Measurements from ENCODE around the gene KANSL1L.

KANSL1L gene

GRCh38 chr2:210086292-210086691 is 84.9 kb downstream of the KANSL1L start:
- DNase-seq (ENCODE audit: low spot score) = peak; percentile 4

GRCh38 chr2:210072922-210073509 is 98.2 kb downstream of the KANSL1L start:
- DNase-seq (ENCODE audit: low spot score) = peak; percentile 16

- no peak for DNase-seq (ENCODE audit: low spot score)
These were observed 98.7 kb downstream of the KANSL1L start for GRCh38 chr2:210072493-210072892.

GRCh38 chr2:210063306-210063705 is 107.9 kb downstream of the KANSL1L start:
- DNase-seq (ENCODE audit: low spot score) = no peak

- no peak for DNase-seq (ENCODE audit: low spot score)
These were observed 115.4 kb downstream of the KANSL1L start for GRCh38 chr2:210055825-210056224.

GRCh38 chr2:210054696-210055095 is 116.5 kb downstream of the KANSL1L start:
- DNase-seq (ENCODE audit: low spot score) = no peak

GRCh38 chr2:210050885-210051284 is 120.3 kb downstream of the KANSL1L start:
- DNase-seq (ENCODE audit: low spot score) = no peak

GRCh38 chr2:210049831-210050230 is 121.4 kb downstream of the KANSL1L start:
- no peak for DNase-seq (ENCODE audit: low spot score)

GRCh38 chr2:210046851-210047500 is 124.2 kb downstream of the KANSL1L start:
- no peak for DNase-seq (ENCODE audit: low spot score)

GRCh38 chr2:210038078-210038477 is 133.1 kb downstream of the KANSL1L start:
- no peak for DNase-seq (ENCODE audit: low spot score)

- no peak for DNase-seq (ENCODE audit: low spot score)
These were observed 135.5 kb downstream of the KANSL1L start for GRCh38 chr2:210035679-210036078.

GRCh38 chr2:210034087-210034683 is 137.0 kb downstream of the KANSL1L start:
- DNase-seq (ENCODE audit: low spot score) = no peak

GRCh38 chr2:210028178-210028577 is 143.0 kb downstream of the KANSL1L start:
- no peak for DNase-seq (ENCODE audit: low spot score)

- no peak for DNase-seq (ENCODE audit: low spot score)
These were observed 143.6 kb downstream of the KANSL1L start for GRCh38 chr2:210027608-210028007.

- no peak for DNase-seq (ENCODE audit: low spot score)
These were observed 148.4 kb downstream of the KANSL1L start for GRCh38 chr2:210022824-210023223.

GRCh38 chr2:210020138-210020537 is 151.1 kb downstream of the KANSL1L start:
- no peak for DNase-seq (ENCODE audit: low spot score)

GRCh38 chr2:210009896-210010295 is 161.3 kb downstream of the KANSL1L start:
- DNase-seq (ENCODE audit: low spot score) = no peak

GRCh38 chr2:210009126-210009525 is 162.1 kb downstream of the KANSL1L start:
- DNase-seq (ENCODE audit: low spot score) = no peak

- DNase-seq (ENCODE audit: low spot score) = no peak
These were observed 163.3 kb downstream of the KANSL1L start for GRCh38 chr2:210007895-210008294.

GRCh38 chr2:210004881-210005280 is 166.3 kb downstream of the KANSL1L start:
- DNase-seq (ENCODE audit: low spot score) = no peak

- DNase-seq (ENCODE audit: low spot score) = no peak
These were observed 167.8 kb downstream of the KANSL1L start for GRCh38 chr2:210003359-210003758.

- peak; percentile 94 for DNase-seq (ENCODE audit: low spot score)
These were observed 168.8 kb downstream of the KANSL1L start, which contains the start of gene RPE for GRCh38 chr2:210002158-210003157. RPE (plus strand) TSS chr2:210002638; CDS start chr2:210002662, 24 bp downstream.

Data from AG08396 (cell line).